ENCODE measurements around the gene NPW.

Gene NPW

GRCh38 chr16:2037647-2038381 lies 18.2 kb downstream of the NPW start:
- peak overlapping the region; percentile 24 for H3K9ac ChIP-seq (ENCODE audit: low read depth, low read length)
- no peaks in the 10 kb centered on the region for H3K4me1 ChIP-seq (ENCODE audit: control insufficient read depth, insufficient read depth, low read length)

DNA sequence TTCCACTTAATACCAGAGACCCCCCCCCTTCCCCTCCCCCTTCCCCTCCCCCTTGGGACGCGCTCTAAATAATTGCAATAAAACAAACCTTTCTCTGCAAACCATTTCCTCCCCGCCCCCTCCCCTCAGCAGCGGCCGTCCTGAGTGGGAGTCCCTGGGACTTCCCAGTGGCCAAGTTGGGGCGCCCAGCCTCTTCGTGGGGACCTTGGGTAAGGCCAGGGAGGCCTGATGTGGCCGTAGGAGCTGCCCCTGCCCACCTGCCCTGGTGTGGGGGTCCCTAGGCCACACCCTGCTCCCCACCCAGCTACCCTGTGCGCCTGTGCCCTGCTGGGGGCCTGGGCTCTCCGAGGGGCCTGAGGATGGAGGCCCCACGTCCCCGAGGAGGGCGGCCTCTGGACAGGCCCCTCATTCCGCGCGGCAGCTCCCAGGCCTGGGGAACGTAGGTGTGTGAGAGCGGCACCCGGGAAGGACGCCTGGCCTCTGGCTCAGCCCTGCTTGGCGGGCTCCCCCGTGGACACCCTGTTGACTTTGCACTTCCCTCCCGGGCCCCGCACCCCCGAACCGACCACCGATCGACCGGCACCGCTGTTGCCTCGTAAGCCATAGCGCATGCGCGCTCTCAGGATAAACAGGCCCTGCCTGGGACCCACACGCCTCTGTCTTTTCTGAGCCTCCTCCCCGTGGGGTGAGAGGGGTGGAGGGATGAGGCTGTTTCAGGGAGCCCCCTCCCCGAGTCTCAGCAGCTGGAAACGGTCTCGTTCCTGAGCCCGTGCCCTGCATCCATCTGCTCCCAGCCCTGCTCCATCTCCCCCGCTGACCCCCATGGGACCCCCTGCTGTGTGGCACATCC lies 19.0 kb downstream of the NPW start:
- Histone ChIP-seq H3K27me3 (ENCODE audit: control insufficient read depth, insufficient read depth, low read length) (no peaks in the 10 kb centered on the region), H3K4me3 (ENCODE audit: low read depth, low read length) (no peak overlapping the region), H3K9me3 (ENCODE audit: control insufficient read depth, insufficient read depth, low read length) (no peaks in the 10 kb centered on the region), H3K9ac (ENCODE audit: low read depth, low read length) (no peak overlapping the region), H3K36me3 (ENCODE audit: control insufficient read depth, insufficient read depth, low read length) (peaks cover 4% of the 10 kb centered on the region), H3K4me1 (ENCODE audit: control insufficient read depth, insufficient read depth, low read length) (no peaks in the 10 kb centered on the region)

More at GRCh38 chr16:2037647-2038381, 18.2 kb downstream of the NPW start:
- no peaks in the 10 kb centered on the region for H3K27me3 ChIP-seq (ENCODE audit: control insufficient read depth, insufficient read depth, low read length)
- H3K4me3 ChIP-seq (ENCODE audit: low read depth, low read length) = no peak overlapping the region
- H3K9me3 ChIP-seq (ENCODE audit: control insufficient read depth, insufficient read depth, low read length) = no peaks in the 10 kb centered on the region
- no peaks in the 10 kb centered on the region for H3K36me3 ChIP-seq (ENCODE audit: control insufficient read depth, insufficient read depth, low read length)

DNA sequence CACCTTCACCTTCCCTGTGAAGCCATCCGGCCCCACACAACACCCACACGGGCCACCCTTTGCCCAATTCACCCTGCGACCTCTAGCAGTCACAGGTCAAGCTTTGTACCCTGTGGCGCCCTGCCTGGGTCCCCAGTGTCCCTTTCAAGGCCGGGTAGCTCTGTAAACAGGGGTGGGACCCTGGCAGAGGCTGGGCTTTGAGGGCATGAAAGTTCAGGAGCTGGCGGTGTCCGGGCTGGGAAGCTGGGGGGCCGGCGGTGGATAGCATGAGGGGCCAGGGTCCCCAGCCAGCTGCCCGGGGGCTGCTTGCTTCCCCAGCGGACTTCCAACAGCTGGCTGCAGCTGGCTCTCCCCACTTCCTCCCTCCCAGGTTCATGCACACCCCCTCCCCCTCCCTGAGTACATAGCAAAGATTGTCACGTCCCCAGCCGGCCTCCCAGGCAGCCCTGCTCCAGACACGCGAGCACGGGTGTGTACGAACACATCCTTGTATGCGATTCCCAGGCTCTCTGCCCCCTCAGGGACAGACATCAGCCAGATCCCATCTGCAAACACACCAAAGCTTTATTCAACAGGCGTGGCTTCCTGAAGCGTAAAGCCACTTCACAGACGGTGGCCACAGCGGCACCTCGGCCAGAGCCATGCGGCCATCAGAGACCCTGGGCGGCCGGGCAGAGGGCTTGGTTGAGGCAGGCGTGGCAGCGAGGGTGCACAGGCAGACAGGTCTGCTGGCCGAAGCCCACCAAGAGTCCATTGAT lies 19.9 kb downstream of the NPW start:
- H3K4me3 ChIP-seq (ENCODE audit: low read depth, low read length) = no peak overlapping the region
- no peaks in the 10 kb centered on the region for H3K27me3 ChIP-seq (ENCODE audit: control insufficient read depth, insufficient read depth, low read length)
- no peaks in the 10 kb centered on the region for H3K4me1 ChIP-seq (ENCODE audit: control insufficient read depth, insufficient read depth, low read length)
- H3K36me3 ChIP-seq (ENCODE audit: control insufficient read depth, insufficient read depth, low read length) = peaks cover 8% of the 10 kb centered on the region
- H3K9me3 ChIP-seq (ENCODE audit: control insufficient read depth, insufficient read depth, low read length) = no peaks in the 10 kb centered on the region
- H3K9ac ChIP-seq (ENCODE audit: low read depth, low read length) = no peak overlapping the region

DNA sequence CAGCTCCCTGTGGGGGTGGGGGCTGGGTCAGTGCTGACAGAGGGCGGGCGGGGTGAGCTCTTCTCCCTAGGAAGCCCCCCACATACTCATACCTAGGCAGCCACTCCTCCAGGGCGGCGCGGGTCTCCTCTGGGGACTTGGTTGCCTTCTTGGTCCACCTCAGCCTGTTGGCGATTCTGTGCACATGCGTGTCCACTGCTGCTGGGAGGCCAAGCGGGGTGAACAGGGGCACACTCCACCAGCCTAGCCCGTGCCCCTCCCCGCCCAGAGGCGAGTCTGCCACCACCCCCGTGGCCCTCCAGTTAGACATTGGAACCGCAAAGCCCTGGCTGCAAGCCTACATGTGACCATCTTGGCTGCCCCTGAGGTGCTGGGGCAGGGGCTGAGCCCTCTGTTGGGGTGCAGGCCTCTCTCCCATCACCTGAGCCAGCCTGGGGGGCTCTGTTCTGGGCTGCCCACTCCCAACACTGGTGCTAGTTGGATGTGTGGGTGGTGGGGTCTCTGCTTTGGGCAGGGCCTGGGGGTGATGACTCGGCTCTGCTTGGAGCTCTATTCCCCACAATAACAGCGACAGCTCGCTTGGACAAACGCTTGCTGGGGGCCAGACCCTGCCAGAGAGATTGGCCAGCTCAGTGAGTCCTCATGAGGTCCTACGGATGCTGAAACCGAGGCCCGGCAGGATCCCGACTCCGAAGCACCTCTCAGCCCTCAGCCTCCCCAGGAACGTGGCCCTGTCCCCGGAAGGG lies 20.6 kb downstream of the NPW start:
- Histone ChIP-seq H3K4me3 (ENCODE audit: low read depth, low read length) (no peak overlapping the region), H3K9ac (ENCODE audit: low read depth, low read length) (no peak overlapping the region), H3K27me3 (ENCODE audit: control insufficient read depth, insufficient read depth, low read length) (no peaks in the 10 kb centered on the region), H3K36me3 (ENCODE audit: control insufficient read depth, insufficient read depth, low read length) (peaks cover 11% of the 10 kb centered on the region), H3K9me3 (ENCODE audit: control insufficient read depth, insufficient read depth, low read length) (no peaks in the 10 kb centered on the region), H3K4me1 (ENCODE audit: control insufficient read depth, insufficient read depth, low read length) (no peaks in the 10 kb centered on the region)

- Histone ChIP-seq H3K4me3 (ENCODE audit: low read depth, low read length) (no peak overlapping the region), H3K27me3 (ENCODE audit: control insufficient read depth, insufficient read depth, low read length) (no peaks in the 10 kb centered on the region), H3K9me3 (ENCODE audit: control insufficient read depth, insufficient read depth, low read length) (no peaks in the 10 kb centered on the region), H3K9ac (ENCODE audit: low read depth, low read length) (no peak overlapping the region), H3K4me1 (ENCODE audit: control insufficient read depth, insufficient read depth, low read length) (no peaks in the 10 kb centered on the region), H3K36me3 (ENCODE audit: control insufficient read depth, insufficient read depth, low read length) (peaks cover 11% of the 10 kb centered on the region)
Measured at GRCh38 chr16:2040787-2041522, 21.4 kb downstream of the NPW start.

DNA sequence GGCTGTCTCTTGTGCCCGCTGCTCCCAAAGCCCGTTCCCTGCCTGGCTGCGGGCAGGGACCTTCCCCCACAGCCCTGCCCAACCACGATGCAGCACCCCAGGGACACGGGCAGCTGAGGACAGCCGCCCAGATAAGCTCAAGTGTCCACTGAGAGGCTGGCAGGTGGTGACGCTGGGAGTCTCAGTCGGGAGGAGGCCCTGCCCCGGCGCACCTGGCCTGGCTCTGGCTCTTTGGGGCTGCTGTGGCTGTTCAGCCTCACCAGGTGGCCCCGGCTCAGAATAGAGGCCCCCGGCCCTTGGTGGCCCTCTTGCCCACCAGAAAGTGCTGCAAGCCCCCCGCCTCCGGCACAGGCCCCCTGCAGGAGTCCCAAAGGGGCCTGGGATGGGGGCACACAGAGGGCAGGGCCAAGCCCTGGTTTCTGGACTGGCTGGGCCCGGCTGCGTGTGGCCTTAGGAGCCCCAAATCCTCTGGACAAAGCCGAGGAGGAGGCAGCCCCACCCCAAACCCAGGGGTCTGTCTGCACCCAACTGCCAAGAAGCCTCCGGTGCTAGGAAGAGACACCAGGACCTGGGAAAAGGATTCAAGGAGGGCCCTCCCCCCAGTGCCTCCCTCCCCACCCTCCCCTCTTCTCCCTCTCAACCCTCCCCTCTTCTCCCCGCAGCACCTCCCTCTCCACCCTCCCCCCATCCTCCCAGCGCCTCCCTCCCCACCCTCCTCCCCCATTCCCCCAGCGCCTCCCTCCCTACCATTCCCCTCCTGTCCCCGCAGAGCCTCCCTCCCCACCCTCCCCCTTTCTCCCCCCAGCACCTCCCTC lies 22.8 kb downstream of the NPW start:
- Histone ChIP-seq H3K4me1 (ENCODE audit: control insufficient read depth, insufficient read depth, low read length) (no peaks in the 10 kb centered on the region), H3K36me3 (ENCODE audit: control insufficient read depth, insufficient read depth, low read length) (peaks cover 11% of the 10 kb centered on the region), H3K9ac (ENCODE audit: low read depth, low read length) (no peak overlapping the region), H3K4me3 (ENCODE audit: low read depth, low read length) (no peak overlapping the region), H3K27me3 (ENCODE audit: control insufficient read depth, insufficient read depth, low read length) (no peaks in the 10 kb centered on the region), H3K9me3 (ENCODE audit: control insufficient read depth, insufficient read depth, low read length) (no peaks in the 10 kb centered on the region)

GRCh38 chr16:2042986-2043666 lies 23.5 kb downstream of the NPW start:
- no peak overlapping the region for H3K4me3 ChIP-seq (ENCODE audit: low read depth, low read length)
- H3K4me1 ChIP-seq (ENCODE audit: control insufficient read depth, insufficient read depth, low read length) = no peaks in the 10 kb centered on the region
- H3K36me3 ChIP-seq (ENCODE audit: control insufficient read depth, insufficient read depth, low read length) = peaks cover 11% of the 10 kb centered on the region
- H3K9ac ChIP-seq (ENCODE audit: low read depth, low read length) = no peak overlapping the region
- no peaks in the 10 kb centered on the region for H3K9me3 ChIP-seq (ENCODE audit: control insufficient read depth, insufficient read depth, low read length)
- H3K27me3 ChIP-seq (ENCODE audit: control insufficient read depth, insufficient read depth, low read length) = no peaks in the 10 kb centered on the region

DNA sequence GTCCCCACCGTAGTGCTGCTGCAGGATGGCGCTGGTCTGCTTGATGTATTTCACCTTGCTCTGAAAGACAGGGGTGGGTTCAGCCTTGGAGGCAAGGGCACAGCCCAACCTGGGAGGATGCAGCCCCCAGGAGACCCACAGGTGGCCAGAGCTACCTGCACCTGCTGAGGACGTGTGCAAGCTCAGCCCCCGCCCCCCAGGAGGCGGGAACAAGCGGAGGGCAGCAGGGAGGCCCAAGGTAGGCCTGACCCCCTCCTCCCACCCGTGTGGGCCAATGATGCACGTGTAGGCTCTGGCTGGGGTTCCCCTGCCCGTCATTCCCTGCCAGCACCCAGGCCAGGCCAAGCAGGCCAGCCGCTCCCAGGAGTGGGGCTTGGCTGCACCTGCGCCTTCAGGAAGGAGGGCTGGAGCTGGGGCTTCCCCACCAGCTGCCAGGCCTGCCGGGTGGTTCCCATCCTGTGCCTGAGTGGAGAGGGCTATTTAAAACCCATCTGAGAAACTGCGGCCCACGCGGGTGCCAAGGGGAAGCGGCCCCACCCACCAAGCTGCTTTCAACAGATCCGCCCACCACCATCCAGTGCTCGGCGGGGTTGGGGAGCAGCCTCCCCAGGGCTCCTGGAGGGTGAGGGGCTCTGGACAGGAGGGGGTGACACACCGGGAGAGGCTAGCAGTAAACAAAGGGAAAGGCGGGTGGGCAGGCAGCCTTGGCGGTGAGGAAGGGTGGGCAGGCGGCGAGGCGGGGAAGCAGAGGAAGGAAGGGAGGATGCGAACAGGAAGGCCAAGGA lies 24.3 kb downstream of the NPW start:
- Histone ChIP-seq H3K9ac (ENCODE audit: low read depth, low read length) (no peak overlapping the region), H3K4me3 (ENCODE audit: low read depth, low read length) (no peak overlapping the region), H3K36me3 (ENCODE audit: control insufficient read depth, insufficient read depth, low read length) (peaks cover 11% of the 10 kb centered on the region), H3K9me3 (ENCODE audit: control insufficient read depth, insufficient read depth, low read length) (no peaks in the 10 kb centered on the region), H3K27me3 (ENCODE audit: control insufficient read depth, insufficient read depth, low read length) (no peaks in the 10 kb centered on the region), H3K4me1 (ENCODE audit: control insufficient read depth, insufficient read depth, low read length) (peaks cover 5% of the 10 kb centered on the region)

GRCh38 chr16:2044541-2044940 lies 25.0 kb downstream of the NPW start:
- Histone ChIP-seq H3K27me3 (ENCODE audit: control insufficient read depth, insufficient read depth, low read length) (no peaks in the 10 kb centered on the region), H3K4me1 (ENCODE audit: control insufficient read depth, insufficient read depth, low read length) (peaks cover 5% of the 10 kb centered on the region), H3K9ac (ENCODE audit: low read depth, low read length) (no peak overlapping the region), H3K36me3 (ENCODE audit: control insufficient read depth, insufficient read depth, low read length) (peaks cover 11% of the 10 kb centered on the region), H3K4me3 (ENCODE audit: low read depth, low read length) (no peak overlapping the region), H3K9me3 (ENCODE audit: control insufficient read depth, insufficient read depth, low read length) (no peaks in the 10 kb centered on the region)
